ENCODE measurements around the gene ZBTB7A. TPM values are rescaled to one million over a fixed set of nuclear protein-coding genes. Genes with fewer than 3 reads are reported as not detected.
A peak's percentile ranks its signal among the peaks of the same experiment; 100 is the strongest.

Gene ZBTB7A
- total and polyA plus RNA-seq, 2 experiments from 2014 or later = 18.6 to 20.5 TPM

DNA sequence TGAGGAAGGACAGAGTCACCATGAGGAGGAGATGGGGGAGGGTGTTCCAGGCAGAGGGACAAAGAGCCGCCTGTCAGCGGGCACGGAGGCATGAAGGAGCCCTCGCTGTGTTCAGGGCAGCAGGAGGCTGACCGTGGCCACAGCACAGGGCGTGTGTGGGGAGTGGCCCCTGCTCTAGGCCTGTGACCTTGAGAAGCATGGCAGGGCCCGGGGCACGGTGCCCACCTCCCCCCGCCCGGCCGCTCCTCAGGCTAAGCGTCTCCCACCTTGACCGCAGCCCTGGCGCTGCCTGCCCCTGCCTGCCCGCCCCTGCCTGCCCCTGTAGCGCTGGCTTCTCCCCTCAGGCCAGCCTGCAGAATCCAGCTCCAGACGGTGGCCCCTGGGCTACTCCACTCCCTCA, 45.7 kb upstream of the ZBTB7A start:
- H3K36me3 ChIP-seq = peaks cover 17% of the 10 kb centered on the region
- H3K9me3 ChIP-seq (ENCODE audit: low read depth) = no peaks in the 10 kb centered on the region

DNA sequence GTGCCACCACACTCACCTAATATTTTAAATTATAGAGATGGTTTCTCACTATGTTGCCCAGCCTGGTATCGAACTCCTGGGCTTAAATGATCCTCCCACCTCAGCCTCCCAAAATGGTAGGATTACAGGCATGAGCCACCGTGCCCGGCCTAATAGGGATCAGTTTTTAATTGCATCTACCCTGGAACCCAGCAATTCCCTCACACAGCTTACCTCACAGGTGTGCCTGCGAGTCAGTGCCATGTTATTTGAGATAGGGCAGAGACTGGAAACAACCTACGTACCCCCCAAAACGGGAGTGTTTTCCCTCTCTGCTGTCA, 42.9 kb upstream of the ZBTB7A start:
- H3K4me1 ChIP-seq (ENCODE audit: low read depth) = no peaks in the 10 kb centered on the region

More for the DNA sequence above, 45.7 kb upstream of the ZBTB7A start:
- no peaks in the 10 kb centered on the region for H3K27me3 ChIP-seq
- DNase-seq (ENCODE audit: low read depth in 1 of 2, low spot score in 1 of 2) = no peak
- H3K27ac ChIP-seq = peak overlapping the region; percentile 13
- no peak overlapping the region for H3K4me3 ChIP-seq
- peaks cover 11% of the 10 kb centered on the region for H3K4me1 ChIP-seq (ENCODE audit: low read depth)
- no peak for TF ChIP-seq CTCF (IDR thresholded peaks at IDR 0.05; ENCODE audit: low read depth, low read length)

DNA sequence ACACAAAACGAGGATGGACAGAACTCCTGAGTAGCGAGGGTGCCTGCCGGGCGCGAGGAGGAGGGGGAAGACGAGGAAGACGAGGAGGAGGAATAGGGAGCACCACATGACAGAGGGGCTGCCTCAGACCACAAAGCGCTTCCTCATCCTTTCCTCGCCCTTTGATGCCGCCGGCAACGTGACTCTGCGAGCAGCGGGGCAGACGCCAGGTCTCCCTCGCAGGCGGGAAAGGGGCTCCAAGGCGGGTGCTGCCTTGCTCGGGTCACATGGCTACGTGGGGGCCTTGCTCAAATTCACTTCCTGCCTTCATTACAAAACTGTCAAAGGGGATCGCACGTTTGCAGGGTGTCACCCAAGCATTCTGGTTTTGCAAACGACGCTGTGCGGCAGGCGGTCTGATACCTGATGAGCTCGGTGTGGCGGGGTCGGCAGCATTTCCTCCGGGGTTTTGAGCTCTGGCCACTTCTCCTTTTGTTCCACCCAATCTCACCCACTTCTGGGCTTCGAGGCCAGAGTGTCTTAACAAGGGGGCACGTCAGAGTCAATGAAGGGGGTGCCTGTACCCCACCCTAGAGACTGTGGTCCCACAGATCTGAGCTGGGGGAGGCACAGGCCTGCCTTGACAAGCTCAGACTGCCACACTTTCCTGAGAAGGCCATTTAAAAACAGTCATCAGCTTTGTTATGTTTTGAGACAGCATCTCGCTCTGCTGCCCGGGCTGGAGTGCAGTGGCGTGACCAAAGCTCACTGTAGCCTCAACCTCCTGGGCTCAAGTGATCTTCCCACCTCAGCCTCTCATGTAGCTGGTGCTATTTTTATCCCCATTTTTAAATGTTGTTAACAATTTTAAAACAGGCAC, 42.3 kb upstream of the ZBTB7A start:
- DNase-seq (ENCODE audit: low read depth in 1 of 2, low spot score in 1 of 2) = no peak
- no peaks in the 10 kb centered on the region for H3K9me3 ChIP-seq (ENCODE audit: low read depth)
- TF ChIP-seq CTCF (IDR thresholded peaks at IDR 0.05; ENCODE audit: low read depth, low read length) = no peak
- no peaks in the 10 kb centered on the region for H3K27me3 ChIP-seq
- H3K27ac ChIP-seq = no peak overlapping the region
- H3K4me1 ChIP-seq (ENCODE audit: low read depth) = no peaks in the 10 kb centered on the region
- H3K36me3 ChIP-seq = peaks cover 13% of the 10 kb centered on the region
- no peak overlapping the region for H3K4me3 ChIP-seq

More for the DNA sequence above, 42.9 kb upstream of the ZBTB7A start:
- Histone ChIP-seq H3K4me3 (no peak overlapping the region), H3K27ac (no peak overlapping the region), H3K27me3 (no peaks in the 10 kb centered on the region), H3K9me3 (ENCODE audit: low read depth) (no peaks in the 10 kb centered on the region), H3K36me3 (peaks cover 13% of the 10 kb centered on the region)
- no peak for TF ChIP-seq CTCF (IDR thresholded peaks at IDR 0.05; ENCODE audit: low read depth, low read length)
- no peak for DNase-seq (ENCODE audit: low read depth in 1 of 2, low spot score in 1 of 2)

DNA sequence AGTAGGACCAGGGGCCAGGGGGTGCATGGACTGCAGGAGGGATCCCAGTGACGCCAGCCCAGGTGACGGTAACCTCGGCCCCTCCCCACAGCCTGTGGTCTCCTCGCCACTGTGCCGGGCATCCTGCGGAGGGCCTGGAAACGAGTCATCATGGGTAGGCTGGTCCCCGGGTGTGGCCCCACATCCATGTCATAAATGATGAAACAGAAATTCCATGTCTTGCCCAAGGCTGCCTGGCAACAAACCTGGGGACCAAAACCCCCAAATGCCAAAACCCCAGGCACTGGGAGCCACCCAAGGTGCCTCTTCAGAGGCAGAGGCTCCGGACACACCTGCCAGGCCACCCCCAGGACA, 36.4 kb upstream of the ZBTB7A start:
- no peak for DNase-seq (ENCODE audit: low read depth in 1 of 2, low spot score in 1 of 2)
- Histone ChIP-seq H3K27ac (no peak overlapping the region), H3K27me3 (no peaks in the 10 kb centered on the region), H3K4me3 (no peak overlapping the region), H3K36me3 (peaks cover 15% of the 10 kb centered on the region), H3K4me1 (ENCODE audit: low read depth) (no peaks in the 10 kb centered on the region), H3K9me3 (ENCODE audit: low read depth) (no peaks in the 10 kb centered on the region)
- TF ChIP-seq CTCF (IDR thresholded peaks at IDR 0.05; ENCODE audit: low read depth, low read length) = no peak

GRCh38 chr19:4102339-4103079, 35.8 kb upstream of the ZBTB7A start:
- Histone ChIP-seq H3K36me3 (peaks cover 15% of the 10 kb centered on the region), H3K4me3 (no peak overlapping the region), H3K4me1 (ENCODE audit: low read depth) (no peaks in the 10 kb centered on the region), H3K27ac (no peak overlapping the region), H3K9me3 (ENCODE audit: low read depth) (no peaks in the 10 kb centered on the region), H3K27me3 (no peaks in the 10 kb centered on the region)
- no peak for TF ChIP-seq CTCF (IDR thresholded peaks at IDR 0.05; ENCODE audit: low read depth, low read length)
- DNase-seq (ENCODE audit: low read depth in 1 of 2, low spot score in 1 of 2) = no peak
